Activated B cell treated with CpG ODN at 0.5 μM for 24 hours (primary cell): ENCODE measurements around the gene MYO18A. TPM values are rescaled to one million over a fixed set of nuclear protein-coding genes. Genes with fewer than 3 reads are reported as not detected.

Experiments
- ATAC-seq: fragments of 200-7000 bp; cut with Tn5 transposase; one replicate; pipeline ENCODE4 v1.10.0; 2021; ENCODE audit warnings: low read depth, mild to moderate bottlenecking, moderate library complexity
- CTCF ChIA-PET: fragments of 350-600 bp; sonication (Branson Sonifier 250); formaldehyde crosslinking; loops from one replicate; lab custom pipeline; 2021; ENCODE audit warnings: antibody characterized with exemption; lab: Charles Lee
- POLR2A ChIA-PET: fragments of 350-600 bp; sonication (Branson Sonifier 250); formaldehyde crosslinking; loops from one replicate; lab custom pipeline; 2021; ENCODE audit warnings: antibody characterized with exemption; lab: Charles Lee
- DNase-seq: peaks from one replicate; pipeline ENCODE4 v3.0.0; 2022
- H3K27ac Mint-ChIP-seq: one replicate; pipeline ENCODE4 v1.8.0; 2020; ENCODE audit warnings: mixed read lengths
- H3K27me3 Mint-ChIP-seq: one replicate; pipeline ENCODE4 v1.8.0; 2021; ENCODE audit warnings: mixed read lengths
- H3K36me3 Mint-ChIP-seq: one replicate; pipeline ENCODE4 v1.8.0; 2021; ENCODE audit warnings: low read depth, mixed read lengths
- H3K4me1 Mint-ChIP-seq: one replicate; pipeline ENCODE4 v1.8.0; 2021; ENCODE audit warnings: mixed read lengths
- H3K4me3 Mint-ChIP-seq: one replicate; pipeline ENCODE4 v1.8.0; 2020; ENCODE audit warnings: mild to moderate bottlenecking, mixed read lengths
- H3K9me3 Mint-ChIP-seq: one replicate; pipeline ENCODE4 v1.8.0; 2020; ENCODE audit warnings: mixed read lengths
- intact Hi-C: fragments of 100-400 bp; cut with micrococcal nuclease; formaldehyde crosslinking; loops from one replicate; pipeline ENCODE4 v1.15.1; 2024
- total RNA-seq: library from RNA; stranded (reverse); gene quantifications from 2 replicates; pipeline ENCODE4 v1.2.3, GENCODE V29; 2022
- TF ChIP-seq, protein P1 (sequence below): fragments of 200-600 bp; IDR thresholded peaks from one replicate; pipeline ENCODE4 v1.8.0; 2022; ENCODE audit warnings: antibody characterized with exemption, mild to moderate bottlenecking

The MYO18A gene
- total RNA-seq, 1 donor from 2014 or later: 79.8 TPM

DNA sequence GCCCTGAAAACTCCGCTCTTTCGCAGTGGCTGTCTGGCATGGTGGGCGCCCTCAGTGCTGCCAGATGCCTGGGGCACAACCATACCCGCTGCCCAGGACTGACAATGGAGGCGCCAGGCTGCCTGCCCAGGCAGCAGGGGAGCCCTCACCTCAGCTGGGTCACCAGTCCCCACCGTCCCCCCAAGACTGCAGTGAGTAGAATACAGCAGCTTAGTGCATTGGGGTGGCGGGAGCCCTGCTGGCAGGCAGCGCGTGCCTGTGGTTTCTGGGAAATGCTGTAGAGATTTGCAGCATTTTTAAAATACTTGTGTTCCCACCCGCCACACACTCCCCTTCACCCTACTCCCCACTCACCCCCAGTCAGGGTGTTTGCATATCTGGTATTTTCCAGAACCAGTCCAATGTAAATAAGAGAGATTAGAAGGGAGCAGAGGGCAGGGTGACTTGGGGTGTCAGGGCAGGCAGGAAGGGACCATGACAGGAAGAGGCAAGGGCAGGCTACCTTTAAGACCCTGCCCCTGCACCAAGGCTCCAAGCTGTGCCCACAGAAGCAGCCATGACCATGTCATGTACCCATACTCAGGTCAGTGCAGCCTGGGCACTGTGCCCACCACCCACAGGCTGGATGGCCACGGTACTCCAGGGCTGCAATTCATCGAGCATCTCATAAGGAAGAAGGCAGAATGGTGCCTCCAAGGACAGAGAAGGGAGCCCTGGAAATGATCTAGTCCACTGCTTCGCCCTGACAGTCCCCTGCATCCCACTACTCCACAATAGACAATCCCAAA, 21.5 kb downstream of the MYO18A start:
- Mint-ChIP-seq H3K27me3 (no peaks in the 10 kb centered on the region), H3K27ac (peak overlapping the region; percentile 31), H3K4me1 (peaks cover 5% of the 10 kb centered on the region), H3K9me3 (no peaks in the 10 kb centered on the region), H3K4me3 (no peak overlapping the region), H3K36me3 (no peaks in the 10 kb centered on the region)
- intact Hi-C loops: no loop called here
- ChIA-PET POLR2A (no interaction called here), CTCF (no interaction called here)
- DNase-seq: no peak
- ATAC-seq: no peak
- TF ChIP-seq, protein P1, sequence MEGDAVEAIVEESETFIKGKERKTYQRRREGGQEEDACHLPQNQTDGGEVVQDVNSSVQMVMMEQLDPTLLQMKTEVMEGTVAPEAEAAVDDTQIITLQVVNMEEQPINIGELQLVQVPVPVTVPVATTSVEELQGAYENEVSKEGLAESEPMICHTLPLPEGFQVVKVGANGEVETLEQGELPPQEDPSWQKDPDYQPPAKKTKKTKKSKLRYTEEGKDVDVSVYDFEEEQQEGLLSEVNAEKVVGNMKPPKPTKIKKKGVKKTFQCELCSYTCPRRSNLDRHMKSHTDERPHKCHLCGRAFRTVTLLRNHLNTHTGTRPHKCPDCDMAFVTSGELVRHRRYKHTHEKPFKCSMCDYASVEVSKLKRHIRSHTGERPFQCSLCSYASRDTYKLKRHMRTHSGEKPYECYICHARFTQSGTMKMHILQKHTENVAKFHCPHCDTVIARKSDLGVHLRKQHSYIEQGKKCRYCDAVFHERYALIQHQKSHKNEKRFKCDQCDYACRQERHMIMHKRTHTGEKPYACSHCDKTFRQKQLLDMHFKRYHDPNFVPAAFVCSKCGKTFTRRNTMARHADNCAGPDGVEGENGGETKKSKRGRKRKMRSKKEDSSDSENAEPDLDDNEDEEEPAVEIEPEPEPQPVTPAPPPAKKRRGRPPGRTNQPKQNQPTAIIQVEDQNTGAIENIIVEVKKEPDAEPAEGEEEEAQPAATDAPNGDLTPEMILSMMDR: no peak

DNA sequence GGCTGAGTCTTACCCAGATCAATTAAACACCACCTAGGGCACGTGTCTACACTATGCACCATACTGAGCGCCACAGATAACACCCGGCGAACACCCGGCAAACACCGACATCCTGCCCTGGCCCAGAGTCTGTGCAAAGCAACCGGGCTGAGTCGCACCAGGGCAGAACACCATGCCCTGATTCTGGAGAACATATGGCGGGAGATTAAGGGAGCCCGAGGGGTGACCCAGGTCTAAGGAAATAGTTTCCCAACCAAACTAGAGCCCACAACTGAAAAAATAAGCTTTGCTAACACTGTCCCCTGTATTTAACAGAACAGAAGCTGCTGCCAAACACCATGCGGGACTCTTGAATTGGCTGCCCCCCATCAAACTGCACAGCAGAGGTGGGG, 22.1 kb downstream of the MYO18A start:
- CTCF ChIA-PET: no interaction called here
- no peaks in the 10 kb centered on the region for H3K9me3 Mint-ChIP-seq
- H3K4me1 Mint-ChIP-seq: peaks cover 5% of the 10 kb centered on the region
- H3K4me3 Mint-ChIP-seq: no peak overlapping the region
- ATAC-seq (no peak), DNase-seq (no peak)
- intact Hi-C loops: no loop called here
- TF ChIP-seq, protein P1: no peak
- H3K27ac Mint-ChIP-seq: no peak overlapping the region
- POLR2A ChIA-PET: no interaction called here
- no peaks in the 10 kb centered on the region for H3K36me3 Mint-ChIP-seq
- H3K27me3 Mint-ChIP-seq: no peaks in the 10 kb centered on the region

DNA sequence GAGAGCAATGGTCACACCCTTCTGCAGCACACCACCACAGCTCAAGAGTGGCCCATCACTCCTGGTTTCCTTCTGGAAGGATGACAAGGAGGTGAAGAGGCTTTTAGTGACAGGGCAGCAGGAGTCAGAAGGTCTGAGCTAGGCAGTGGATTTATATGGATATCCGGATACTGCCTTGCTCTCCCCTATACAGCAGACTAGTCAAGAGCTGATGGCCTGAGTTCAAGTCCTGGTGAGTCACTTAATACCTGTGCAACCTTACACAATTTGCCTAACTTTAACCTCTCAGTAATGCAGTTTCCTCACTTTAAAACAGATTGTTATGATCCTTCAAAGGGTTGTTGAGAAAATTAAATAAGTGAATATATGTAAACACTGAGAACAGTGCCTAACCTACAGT, 22.9 kb downstream of the MYO18A start:
- Mint-ChIP-seq H3K36me3 (no peaks in the 10 kb centered on the region), H3K9me3 (no peaks in the 10 kb centered on the region)

DNA sequence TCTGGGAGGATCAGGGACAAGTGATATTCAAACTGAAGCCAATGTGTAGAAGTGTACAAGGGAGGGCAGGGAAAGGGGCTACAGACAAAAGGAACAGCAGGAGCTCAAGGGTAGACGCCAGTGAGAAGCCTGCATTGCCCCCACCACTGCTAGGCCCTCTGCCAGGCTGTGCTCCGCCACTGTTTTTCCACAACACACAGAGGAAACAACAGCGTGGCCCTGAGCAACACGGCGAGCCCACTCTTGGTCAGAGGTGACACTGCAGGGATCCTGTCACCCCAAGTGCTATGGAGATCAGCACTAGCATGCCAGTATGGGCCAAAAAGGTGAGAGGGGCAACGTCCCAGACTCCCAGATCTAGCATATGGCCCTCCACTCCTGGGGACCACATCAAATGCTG, 23.4 kb downstream of the MYO18A start:
- ATAC-seq (no peak), DNase-seq (no peak)
- Mint-ChIP-seq H3K4me1 (peaks cover 5% of the 10 kb centered on the region), H3K4me3 (no peak overlapping the region), H3K27ac (no peak overlapping the region), H3K36me3 (no peaks in the 10 kb centered on the region), H3K27me3 (no peaks in the 10 kb centered on the region), H3K9me3 (no peaks in the 10 kb centered on the region)
- TF ChIP-seq, protein P1: no peak
- intact Hi-C loops: no loop called here
- POLR2A ChIA-PET: no interaction called here
- CTCF ChIA-PET: interaction anchor here (1.5 kb wide), 1 partner anchor 11 kb away, joined by 4 read pairs; no protein-coding TSS in a partner anchor

More for the DNA sequence above, 22.9 kb downstream of the MYO18A start:
- no peaks in the 10 kb centered on the region for H3K27me3 Mint-ChIP-seq
- DNase-seq: no peak
- no peak overlapping the region for H3K4me3 Mint-ChIP-seq
- H3K27ac Mint-ChIP-seq: no peak overlapping the region
- intact Hi-C loops: no loop called here
- TF ChIP-seq, protein P1: no peak
- no peak for ATAC-seq
- CTCF ChIA-PET: no interaction called here
- POLR2A ChIA-PET: no interaction called here
- peaks cover 5% of the 10 kb centered on the region for H3K4me1 Mint-ChIP-seq

DNA sequence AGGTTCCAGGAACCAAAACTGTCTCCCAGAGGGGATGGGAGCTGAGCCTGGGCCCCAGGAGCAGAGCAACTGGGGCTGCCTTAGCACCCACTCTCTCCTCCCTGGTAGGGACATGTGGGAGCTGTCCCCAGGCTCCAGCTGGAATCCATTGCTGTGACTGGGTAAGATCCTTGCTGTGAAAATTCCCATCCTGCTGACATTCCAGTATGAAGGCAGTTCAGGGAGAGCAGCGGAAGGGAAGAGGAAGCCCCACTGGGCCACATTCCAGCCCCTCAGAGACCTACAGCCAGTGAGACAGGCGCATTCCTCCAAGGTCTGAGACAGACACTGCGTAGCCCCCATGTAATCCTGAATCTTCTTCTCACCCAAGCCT, 24.2 kb downstream of the MYO18A start:
- ChIA-PET POLR2A (no interaction called here), CTCF (interaction anchor here (1.5 kb wide), 1 partner anchor 11 kb away, joined by 4 read pairs; no protein-coding TSS in a partner anchor)
- intact Hi-C loops: no loop called here
- Mint-ChIP-seq H3K4me3 (no peak overlapping the region), H3K27me3 (no peaks in the 10 kb centered on the region), H3K9me3 (no peaks in the 10 kb centered on the region), H3K36me3 (no peaks in the 10 kb centered on the region), H3K27ac (no peak overlapping the region), H3K4me1 (peaks cover 5% of the 10 kb centered on the region)
- DNase-seq (no peak), ATAC-seq (no peak)
- TF ChIP-seq, protein P1: no peak
